Measurements from ENCODE around the gene IQSEC1.
A peak's percentile ranks its signal among the peaks of the same experiment; 100 is the strongest.

IQSEC1 gene

DNA sequence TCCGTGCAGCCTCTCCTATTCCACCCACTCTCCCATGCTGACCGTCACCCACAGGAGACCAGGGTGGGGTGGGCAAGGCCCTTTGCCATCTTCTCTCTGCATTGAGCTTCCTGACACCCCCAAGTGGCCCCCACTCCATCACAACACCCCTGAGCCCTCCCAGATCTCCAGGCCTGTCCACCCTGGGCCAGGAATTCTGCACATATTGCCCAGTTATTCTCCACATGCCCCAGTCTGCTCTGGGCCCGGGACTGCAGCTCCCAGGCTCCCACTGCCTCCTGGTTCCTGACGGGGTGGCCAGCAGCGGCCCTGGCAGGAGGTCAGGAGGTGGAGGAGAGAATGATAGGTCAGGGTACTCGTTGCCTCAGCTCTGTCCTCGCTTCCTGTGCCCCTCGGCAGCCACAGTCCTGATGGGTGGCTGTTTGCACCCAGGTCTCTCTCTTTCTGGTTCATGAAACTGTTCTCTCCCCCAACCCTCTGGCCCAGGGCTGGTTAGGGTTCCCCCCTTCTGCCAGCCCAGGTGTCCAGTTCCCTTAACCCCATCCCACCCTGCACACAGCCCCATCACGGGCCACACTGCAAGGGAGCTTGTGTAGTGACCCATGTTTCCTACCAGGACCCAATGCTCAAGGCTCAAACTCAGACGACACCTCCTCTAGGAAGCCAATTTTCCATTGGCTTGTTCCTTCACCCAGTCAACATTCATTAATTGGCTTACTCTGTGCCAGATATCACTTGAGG is 47.3 kb downstream of the IQSEC1 start:
- no peak for DNase-seq

DNA sequence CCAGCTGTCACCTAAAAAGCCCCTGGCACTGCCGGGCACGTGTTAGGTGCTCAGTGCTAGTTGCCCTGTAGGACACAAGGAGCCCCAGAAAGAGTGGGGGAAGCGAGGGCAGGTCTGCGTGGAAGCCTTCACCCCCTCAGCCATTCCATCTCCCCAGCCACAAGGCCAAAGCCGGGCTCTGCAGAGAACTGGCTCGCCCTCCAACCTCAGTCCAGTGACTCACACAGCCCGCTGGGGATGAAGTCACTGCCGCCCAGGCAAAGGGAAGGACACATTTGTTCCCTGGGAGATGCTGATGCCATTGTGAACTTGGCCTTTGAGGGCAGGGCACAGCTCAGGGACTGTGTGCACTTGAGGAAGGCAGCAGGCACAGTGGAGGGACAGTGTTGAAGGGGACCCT is 48.1 kb downstream of the IQSEC1 start:
- DNase-seq, result peak; percentile 56

GRCh38 chr3:13024765-13025065 is 48.5 kb downstream of the IQSEC1 start:
- no peak for DNase-seq

DNA sequence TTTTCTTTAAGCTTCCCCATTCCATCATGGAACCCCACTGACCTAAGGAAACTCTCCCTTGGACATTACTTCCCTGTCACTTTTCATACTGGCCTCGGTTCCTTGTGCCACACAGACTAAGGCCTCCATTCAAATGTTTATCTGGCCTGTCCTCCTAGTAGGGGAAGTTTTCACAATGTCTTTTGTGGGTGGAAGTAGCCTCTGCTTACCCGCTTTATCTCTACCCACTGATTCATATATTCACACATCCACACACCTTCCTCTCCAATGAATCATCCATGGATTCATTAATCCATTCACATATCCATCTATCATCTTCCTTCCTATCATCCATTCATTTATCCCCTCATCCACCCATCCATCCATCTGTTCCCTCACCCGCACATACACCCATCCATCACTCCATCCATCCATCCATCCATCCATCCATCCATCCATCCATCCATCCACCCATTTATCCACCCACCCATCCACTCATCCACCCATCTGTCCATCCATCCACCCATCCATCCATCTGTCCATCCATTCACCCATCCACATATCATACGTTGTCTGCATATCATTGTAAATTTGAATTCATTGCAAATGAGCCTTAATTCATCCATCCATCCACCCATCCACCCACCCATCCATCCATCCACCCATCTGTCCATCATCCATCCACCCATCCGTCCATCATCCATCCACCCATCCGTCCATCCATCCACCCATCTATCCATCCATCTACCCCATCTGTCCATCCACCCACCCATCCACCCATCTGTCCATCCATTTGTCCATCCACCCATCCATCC is 49.1 kb downstream of the IQSEC1 start:
- no peak for DNase-seq

DNA sequence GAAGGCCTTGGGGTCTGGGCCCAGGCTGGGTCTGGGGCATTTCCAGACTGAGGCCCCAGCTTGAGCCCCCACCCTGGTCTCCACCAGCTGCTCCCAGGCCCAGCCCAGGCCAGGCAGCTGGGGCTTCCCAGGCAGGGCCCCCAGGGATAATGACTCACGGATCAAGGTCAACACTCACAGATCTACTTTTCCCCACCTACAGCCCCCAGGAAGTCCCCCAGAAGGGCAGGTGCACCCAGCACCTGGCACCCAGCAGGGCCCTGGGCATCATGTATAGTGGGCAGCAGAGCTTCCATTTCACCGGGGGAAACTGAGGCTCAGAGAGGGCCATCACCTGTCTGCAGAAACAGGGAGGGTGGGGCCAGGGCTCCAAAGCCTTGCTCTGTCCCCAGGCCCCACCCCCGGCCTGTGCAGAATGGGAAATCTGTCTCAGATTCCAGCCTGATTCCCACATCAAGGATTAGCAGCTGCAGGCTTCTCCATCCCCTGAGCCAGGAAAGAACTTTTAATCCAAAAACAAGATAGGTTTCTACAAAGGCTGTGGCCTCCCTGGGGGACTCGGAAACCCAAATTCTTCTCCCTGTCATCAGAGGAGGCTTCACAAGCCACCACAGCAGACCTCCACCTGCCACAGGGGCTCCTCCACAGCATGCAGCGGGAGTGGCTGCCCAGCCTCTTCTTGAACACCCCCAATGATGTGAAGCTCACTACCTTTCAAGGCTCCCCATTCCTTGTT is 49.8 kb downstream of the IQSEC1 start:
- peak; percentile 82 for DNase-seq

DNA sequence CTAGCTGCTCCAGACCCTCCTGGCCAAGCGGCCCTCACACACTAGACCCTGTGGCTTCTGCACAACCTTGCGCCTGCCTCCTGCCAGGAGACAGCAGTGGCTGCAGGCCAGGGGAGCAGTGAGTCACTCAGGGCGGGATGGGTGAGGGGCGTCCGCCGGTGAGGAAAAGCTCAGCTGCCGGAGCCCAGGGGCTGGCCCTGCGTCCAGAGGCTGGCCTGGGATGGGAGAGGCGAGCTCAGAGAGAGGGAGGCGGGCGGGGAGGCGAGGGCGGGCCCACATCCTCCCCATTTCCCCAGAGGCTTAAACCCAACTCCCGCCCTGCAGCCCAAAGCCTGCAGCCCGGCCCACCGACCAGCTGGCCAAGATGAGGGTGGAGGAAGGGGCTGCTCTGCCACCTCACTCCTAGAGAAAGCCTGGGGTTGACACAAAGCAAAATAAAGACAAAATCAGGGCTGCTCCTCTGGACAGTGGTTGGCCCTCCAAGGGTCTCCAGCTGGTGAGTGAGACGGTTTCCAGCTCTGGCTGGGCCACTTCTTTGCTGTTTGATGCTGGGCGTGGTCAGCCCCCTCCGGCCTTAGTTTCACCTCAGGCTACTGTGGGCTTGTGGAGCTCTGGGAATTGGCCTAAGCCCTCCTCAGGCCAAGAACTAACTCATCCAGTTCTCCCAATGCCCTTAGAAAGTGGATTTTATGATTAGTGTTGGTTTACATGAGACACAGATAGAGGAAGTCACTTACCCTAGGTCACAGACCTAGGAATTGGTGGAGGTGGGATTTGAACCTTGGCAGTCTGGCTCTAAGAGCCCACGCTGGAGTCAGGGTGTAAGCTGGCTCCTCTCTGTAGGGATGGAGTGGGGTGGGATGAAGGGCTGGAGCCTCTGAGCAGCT is 50.6 kb downstream of the IQSEC1 start:
- peak; percentile 94 for DNase-seq

- DNase-seq, result peak; percentile 80
Observed at GRCh38 chr3:13021141-13022114, 51.8 kb downstream of the IQSEC1 start.

DNA sequence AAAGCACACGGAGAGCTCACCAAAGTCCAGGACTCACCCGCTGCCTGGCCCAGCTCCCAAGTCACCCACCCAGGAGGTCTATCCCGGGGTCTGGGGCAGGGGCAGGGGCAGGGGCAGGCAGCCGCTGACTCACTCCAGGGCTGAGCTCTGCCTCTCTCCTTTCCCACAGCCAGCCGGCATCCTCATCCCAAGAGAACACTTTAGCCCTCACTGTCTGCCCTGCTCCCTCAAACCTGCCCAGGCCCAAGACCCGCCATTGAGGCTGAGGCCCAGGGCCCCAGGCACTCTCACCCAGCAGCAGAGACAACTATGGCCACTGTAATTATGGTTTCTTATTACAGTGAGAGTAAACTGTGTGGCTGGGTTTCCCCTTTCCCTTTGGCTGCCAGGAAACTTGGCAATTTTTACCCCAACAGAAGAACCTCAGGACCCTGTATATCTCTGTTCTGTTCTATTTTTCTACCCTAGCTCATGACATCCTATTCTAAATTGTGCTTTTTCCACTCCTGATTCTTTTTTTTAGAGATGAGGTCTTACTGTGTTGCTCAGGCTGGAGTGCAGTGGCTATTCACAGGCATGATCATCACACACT is 53.0 kb downstream of the IQSEC1 start:
- DNase-seq, result peak; percentile 66

GRCh38 chr3:13019243-13020095 is 53.8 kb downstream of the IQSEC1 start:
- peak; percentile 95 for DNase-seq

- no peak for DNase-seq
Observed at GRCh38 chr3:13018561-13019242, 54.5 kb downstream of the IQSEC1 start.

GRCh38 chr3:13018043-13018451 is 55.2 kb downstream of the IQSEC1 start:
- DNase-seq, result peak; percentile 53

DNA sequence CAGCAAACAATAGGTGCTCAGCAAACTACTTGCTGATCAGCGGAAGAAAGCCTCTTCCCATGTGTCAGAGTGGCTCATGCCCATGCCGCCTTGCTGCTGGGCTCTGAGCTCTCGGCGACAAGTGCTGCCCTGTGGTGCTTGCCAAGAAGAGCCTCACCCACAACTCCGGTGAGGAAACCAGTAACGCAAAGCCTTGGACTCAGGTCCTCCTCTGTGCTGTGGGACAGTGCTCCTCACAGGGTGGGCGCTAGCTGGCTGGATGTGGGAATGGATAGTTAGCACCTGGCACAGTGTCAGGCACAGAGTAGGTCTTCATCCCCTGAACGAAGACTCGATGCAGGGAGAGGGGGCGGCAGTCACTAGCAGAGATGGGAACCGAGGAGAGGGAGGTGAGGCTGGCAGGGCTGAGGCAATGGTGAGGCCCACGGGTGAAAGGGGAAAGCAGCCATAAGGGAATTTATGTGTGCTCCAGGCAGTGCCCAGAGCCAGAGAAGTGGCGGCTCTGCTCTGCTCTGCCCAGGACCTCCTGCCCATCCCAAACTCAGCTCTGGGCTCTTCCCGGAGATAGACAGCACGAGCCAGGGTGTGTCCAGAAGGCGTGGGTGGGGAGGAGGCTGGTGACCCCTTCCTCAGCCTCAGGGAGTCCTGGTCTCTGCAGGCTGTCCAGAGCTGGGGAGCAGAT is 55.7 kb downstream of the IQSEC1 start:
- DNase-seq, result no peak

DNA sequence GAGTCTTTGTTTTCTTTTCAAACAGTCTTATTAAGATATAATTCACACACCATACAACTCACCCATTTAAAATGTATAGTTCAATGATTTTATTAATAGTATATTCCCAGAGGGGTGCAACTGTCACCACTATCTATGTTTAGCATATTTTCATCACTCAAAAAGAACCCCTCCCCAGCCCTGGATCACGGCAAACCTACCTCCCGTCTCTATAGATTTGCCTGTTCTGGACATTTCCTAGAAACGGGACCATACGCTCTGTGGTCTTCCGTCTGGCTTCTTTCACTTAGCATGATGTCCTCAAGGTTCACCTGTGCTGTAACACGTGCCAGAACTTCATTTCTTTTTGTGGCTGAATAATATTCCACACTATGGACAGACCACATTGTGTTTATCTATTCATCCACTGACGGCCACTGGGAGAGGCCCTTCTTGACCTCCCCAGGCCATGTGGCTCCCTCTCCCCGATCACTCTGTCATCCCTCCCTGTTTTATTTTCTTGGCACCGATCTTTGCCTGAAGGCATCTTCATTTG is 56.4 kb downstream of the IQSEC1 start:
- no peak for DNase-seq

DNA sequence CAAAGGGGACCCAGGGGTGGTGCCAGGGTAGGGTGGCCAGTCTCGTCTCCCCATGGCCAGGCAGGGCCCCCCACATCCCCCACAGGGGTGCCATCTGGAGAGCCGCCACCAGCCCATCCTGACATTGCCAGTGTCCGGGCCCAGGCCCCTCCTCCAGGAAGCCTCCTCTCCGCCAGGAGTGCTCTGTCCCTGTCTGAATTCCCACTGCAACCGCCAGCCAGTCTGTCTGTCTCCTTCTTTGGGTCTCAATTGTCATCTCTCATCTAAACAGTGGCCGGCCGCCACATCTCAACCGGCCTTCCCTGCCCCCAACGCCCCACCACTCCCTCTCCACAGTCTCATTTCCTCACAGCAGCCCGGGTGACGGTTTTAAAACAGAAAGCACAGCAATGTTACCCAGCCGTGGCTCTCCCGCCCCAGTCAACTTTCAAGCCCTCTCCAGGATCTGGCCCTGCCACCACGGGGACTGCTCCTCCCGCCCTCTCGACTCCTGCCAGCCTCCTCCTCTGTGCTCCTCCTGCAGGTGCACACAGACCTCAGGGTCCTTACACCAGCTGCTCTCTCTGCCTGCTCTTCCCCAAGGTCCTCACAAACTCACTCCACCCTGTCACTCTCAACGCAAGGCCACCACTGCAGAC is 57.0 kb downstream of the IQSEC1 start:
- peak; percentile 75 for DNase-seq

DNA sequence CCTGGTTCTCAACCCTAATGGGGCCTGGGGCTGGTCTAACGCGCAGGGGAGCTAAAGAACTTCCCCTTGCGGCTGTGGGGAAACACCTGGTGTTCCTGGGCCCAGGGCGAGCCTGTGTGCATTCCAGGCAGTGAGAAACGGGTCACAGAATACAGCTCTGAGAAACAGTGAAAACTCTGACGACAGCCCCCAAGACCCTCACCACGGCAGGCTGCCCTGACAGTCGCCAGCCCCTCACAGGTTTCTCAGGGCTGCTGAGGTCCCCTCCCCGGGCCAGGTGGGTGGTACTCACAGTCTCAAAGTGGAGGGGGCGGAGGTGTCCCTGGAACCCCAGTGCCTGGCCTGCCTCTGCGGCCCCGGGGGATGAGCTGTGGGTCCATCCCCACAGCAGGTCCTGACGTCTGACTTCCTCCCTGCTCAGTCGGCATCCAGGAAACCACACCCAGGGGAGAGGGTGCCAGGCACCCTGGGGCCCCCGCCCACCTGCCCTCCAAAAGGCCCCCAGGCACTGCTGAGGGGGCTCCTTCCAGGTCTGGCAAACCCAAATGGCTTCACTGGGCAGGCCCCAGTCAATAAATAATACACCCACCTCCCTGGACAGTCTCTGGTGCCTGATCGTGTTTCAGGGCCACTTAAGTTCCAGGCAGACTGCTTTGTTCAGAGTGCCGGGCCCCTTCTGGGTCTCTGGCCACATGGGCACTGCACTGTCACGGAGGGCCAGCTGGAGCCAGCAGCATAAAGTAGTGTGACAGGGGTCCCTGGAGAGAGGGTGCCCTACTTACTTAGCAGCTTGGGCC is 57.7 kb downstream of the IQSEC1 start:
- peak; percentile 58 for DNase-seq

GRCh38 chr3:13014755-13015285 is 58.4 kb downstream of the IQSEC1 start:
- DNase-seq, result no peak
